ENCODE results near the gene STAMBPL1.

The STAMBPL1 gene

GRCh38 chr10:88858491-88858890, 21.6 kb upstream of the STAMBPL1 start:
- H3K36me3 ChIP-seq (ENCODE audit: insufficient read depth, low read length): no peaks in the 10 kb centered on the region
- H3K9me3 ChIP-seq (ENCODE audit: insufficient read depth, low read depth, low read length): no peaks in the 10 kb centered on the region
- no peak overlapping the region for H3K27ac ChIP-seq (ENCODE audit: low read depth, low read length)
- WGBS: 91% methylated on average over 2 of the region's 2 CpGs
- H3K9ac ChIP-seq (ENCODE audit: low read depth, low read length): no peak overlapping the region
- H3K27me3 ChIP-seq (ENCODE audit: insufficient read depth, low read length): no peaks in the 10 kb centered on the region
- no peak overlapping the region for H3K4me3 ChIP-seq (ENCODE audit: low read length)
- H3K4me1 ChIP-seq (ENCODE audit: insufficient read depth, low read length): peaks cover 3% of the 10 kb centered on the region; the same call in 1 of the 2 replicates

- no peaks in the 10 kb centered on the region for H3K9me3 ChIP-seq (ENCODE audit: insufficient read depth, low read depth, low read length)
- WGBS: 0% methylated on average over 1 of the region's 1 CpG
- H3K27ac ChIP-seq (ENCODE audit: low read depth, low read length): no peak overlapping the region
- H3K27me3 ChIP-seq (ENCODE audit: insufficient read depth, low read length): no peaks in the 10 kb centered on the region
- no peak overlapping the region for H3K9ac ChIP-seq (ENCODE audit: low read depth, low read length)
- no peak overlapping the region for H3K4me3 ChIP-seq (ENCODE audit: low read length)
- no peaks in the 10 kb centered on the region for H3K36me3 ChIP-seq (ENCODE audit: insufficient read depth, low read length)
- H3K4me1 ChIP-seq (ENCODE audit: insufficient read depth, low read length): no peaks in the 10 kb centered on the region
Measured at GRCh38 chr10:88861036-88861435, 19.0 kb upstream of the STAMBPL1 start.

GRCh38 chr10:88865281-88865876, 14.7 kb upstream of the STAMBPL1 start:
- Histone ChIP-seq H3K27ac (ENCODE audit: low read depth, low read length) (no peak overlapping the region), H3K4me3 (ENCODE audit: low read length) (no peak overlapping the region), H3K27me3 (ENCODE audit: insufficient read depth, low read length) (no peaks in the 10 kb centered on the region), H3K9me3 (ENCODE audit: insufficient read depth, low read depth, low read length) (no peaks in the 10 kb centered on the region), H3K9ac (ENCODE audit: low read depth, low read length) (no peak overlapping the region), H3K4me1 (ENCODE audit: insufficient read depth, low read length) (peaks cover 5% of the 10 kb centered on the region; the same call in 1 of the 2 replicates), H3K36me3 (ENCODE audit: insufficient read depth, low read length) (no peaks in the 10 kb centered on the region)
- 97% methylated on average over 4 of the region's 4 CpGs for WGBS

GRCh38 chr10:88866454-88866853, 13.6 kb upstream of the STAMBPL1 start:
- peaks cover 6% of the 10 kb centered on the region; the same call in 1 of the 2 replicates for H3K4me1 ChIP-seq (ENCODE audit: insufficient read depth, low read length)
- H3K9me3 ChIP-seq (ENCODE audit: insufficient read depth, low read depth, low read length): no peaks in the 10 kb centered on the region
- no peak overlapping the region for H3K4me3 ChIP-seq (ENCODE audit: low read length)
- 95% methylated on average over 2 of the region's 2 CpGs for WGBS
- no peaks in the 10 kb centered on the region for H3K27me3 ChIP-seq (ENCODE audit: insufficient read depth, low read length)
- H3K36me3 ChIP-seq (ENCODE audit: insufficient read depth, low read length): no peaks in the 10 kb centered on the region
- H3K27ac ChIP-seq (ENCODE audit: low read depth, low read length): no peak overlapping the region
- H3K9ac ChIP-seq (ENCODE audit: low read depth, low read length): no peak overlapping the region

- H3K9me3 ChIP-seq (ENCODE audit: insufficient read depth, low read depth, low read length): no peaks in the 10 kb centered on the region
- peaks cover 6% of the 10 kb centered on the region; the same call in 1 of the 2 replicates for H3K4me1 ChIP-seq (ENCODE audit: insufficient read depth, low read length)
- no peaks in the 10 kb centered on the region for H3K27me3 ChIP-seq (ENCODE audit: insufficient read depth, low read length)
- H3K9ac ChIP-seq (ENCODE audit: low read depth, low read length): no peak overlapping the region
- H3K27ac ChIP-seq (ENCODE audit: low read depth, low read length): no peak overlapping the region
- no peaks in the 10 kb centered on the region for H3K36me3 ChIP-seq (ENCODE audit: insufficient read depth, low read length)
- H3K4me3 ChIP-seq (ENCODE audit: low read length): no peak overlapping the region
Measured at GRCh38 chr10:88870089-88870488, 10.0 kb upstream of the STAMBPL1 start.

GRCh38 chr10:88873757-88874156, 6.3 kb upstream of the STAMBPL1 start:
- no peak overlapping the region for H3K4me3 ChIP-seq (ENCODE audit: low read length)
- no peaks in the 10 kb centered on the region for H3K9me3 ChIP-seq (ENCODE audit: insufficient read depth, low read depth, low read length)
- peaks cover 6% of the 10 kb centered on the region; the same call in 1 of the 2 replicates for H3K4me1 ChIP-seq (ENCODE audit: insufficient read depth, low read length)
- H3K27ac ChIP-seq (ENCODE audit: low read depth, low read length): no peak overlapping the region
- peaks cover 6% of the 10 kb centered on the region for H3K27me3 ChIP-seq (ENCODE audit: insufficient read depth, low read length)
- no peaks in the 10 kb centered on the region for H3K36me3 ChIP-seq (ENCODE audit: insufficient read depth, low read length)
- no CpG with 5 or more reads among the region's 2 CpGs for WGBS
- H3K9ac ChIP-seq (ENCODE audit: low read depth, low read length): no peak overlapping the region

- Histone ChIP-seq H3K27me3 (ENCODE audit: insufficient read depth, low read length) (peaks cover 11% of the 10 kb centered on the region), H3K4me3 (ENCODE audit: low read length) (no peak overlapping the region), H3K27ac (ENCODE audit: low read depth, low read length) (no peak overlapping the region), H3K9ac (ENCODE audit: low read depth, low read length) (no peak overlapping the region), H3K9me3 (ENCODE audit: insufficient read depth, low read depth, low read length) (no peaks in the 10 kb centered on the region), H3K4me1 (ENCODE audit: insufficient read depth, low read length) (peaks cover 6% of the 10 kb centered on the region; the same call in 1 of the 2 replicates), H3K36me3 (ENCODE audit: insufficient read depth, low read length) (no peaks in the 10 kb centered on the region)
- WGBS: 89% methylated on average over 1 of the region's 2 CpGs
Measured at GRCh38 chr10:88874281-88874680, 5.8 kb upstream of the STAMBPL1 start.

GRCh38 chr10:88875081-88875480, 5.0 kb upstream of the STAMBPL1 start:
- H3K4me3 ChIP-seq (ENCODE audit: low read length): no peak overlapping the region
- H3K9ac ChIP-seq (ENCODE audit: low read depth, low read length): no peak overlapping the region

GRCh38 chr10:88877298-88877697, 2.7 kb upstream of the STAMBPL1 start:
- Histone ChIP-seq H3K36me3 (ENCODE audit: insufficient read depth, low read length) (no peaks in the 10 kb centered on the region), H3K27ac (ENCODE audit: low read depth, low read length) (no peak overlapping the region), H3K27me3 (ENCODE audit: insufficient read depth, low read length) (peaks cover 34% of the 10 kb centered on the region), H3K9me3 (ENCODE audit: insufficient read depth, low read depth, low read length) (no peaks in the 10 kb centered on the region), H3K4me3 (ENCODE audit: low read length) (no peak overlapping the region), H3K4me1 (ENCODE audit: insufficient read depth, low read length) (peaks cover 5% of the 10 kb centered on the region; the same call in 1 of the 2 replicates), H3K9ac (ENCODE audit: low read depth, low read length) (no peak overlapping the region)
- 94% methylated on average over 6 of the region's 6 CpGs for WGBS

More at GRCh38 chr10:88875081-88875480, 5.0 kb upstream of the STAMBPL1 start:
- H3K4me1 ChIP-seq (ENCODE audit: insufficient read depth, low read length): 0 out of 2 replicates have a peak, but pooled peaks cover 3% of the 10 kb centered on the region
- H3K27ac ChIP-seq (ENCODE audit: low read depth, low read length): no peak overlapping the region
- peaks cover 18% of the 10 kb centered on the region for H3K27me3 ChIP-seq (ENCODE audit: insufficient read depth, low read length)
- H3K36me3 ChIP-seq (ENCODE audit: insufficient read depth, low read length): no peaks in the 10 kb centered on the region
- no peaks in the 10 kb centered on the region for H3K9me3 ChIP-seq (ENCODE audit: insufficient read depth, low read depth, low read length)

- no peaks in the 10 kb centered on the region for H3K36me3 ChIP-seq (ENCODE audit: insufficient read depth, low read length)
- under 1% methylated on average over 84 of the region's 84 CpGs for WGBS
- H3K27me3 ChIP-seq (ENCODE audit: insufficient read depth, low read length): peaks cover 34% of the 10 kb centered on the region
- H3K27ac ChIP-seq (ENCODE audit: low read depth, low read length): peak overlapping the region; percentile 69
- H3K9me3 ChIP-seq (ENCODE audit: insufficient read depth, low read depth, low read length): no peaks in the 10 kb centered on the region
- H3K4me3 ChIP-seq (ENCODE audit: low read length): peak overlapping the region; percentile 93
- peaks cover 8% of the 10 kb centered on the region; the same call in 1 of the 2 replicates for H3K4me1 ChIP-seq (ENCODE audit: insufficient read depth, low read length)
- H3K9ac ChIP-seq (ENCODE audit: low read depth, low read length): peak overlapping the region; percentile 81
Measured at GRCh38 chr10:88880282-88881076, 434 bp downstream of the STAMBPL1 start.

GRCh38 chr10:88881320-88881719, 1.3 kb downstream of the STAMBPL1 start:
- Histone ChIP-seq H3K27me3 (ENCODE audit: insufficient read depth, low read length) (peaks cover 34% of the 10 kb centered on the region), H3K36me3 (ENCODE audit: insufficient read depth, low read length) (no peaks in the 10 kb centered on the region), H3K4me3 (ENCODE audit: low read length) (peak overlapping the region; percentile 93), H3K27ac (ENCODE audit: low read depth, low read length) (no peak overlapping the region), H3K9me3 (ENCODE audit: insufficient read depth, low read depth, low read length) (no peaks in the 10 kb centered on the region), H3K4me1 (ENCODE audit: insufficient read depth, low read length) (peaks cover 11% of the 10 kb centered on the region), H3K9ac (ENCODE audit: low read depth, low read length) (no peak overlapping the region)
- WGBS: 80% methylated on average over 6 of the region's 6 CpGs
